T-helper 2 cell (primary cell): Measurements from ENCODE around the gene HMX3.

ENCODE experiments used
- DNase-seq, 5 experiments: peaks; one replicate each; pipeline versions ENCODE4 v3.0.0 to v3.0.0-alpha.2; 2012 to 2022

The HMX3 gene

DNA sequence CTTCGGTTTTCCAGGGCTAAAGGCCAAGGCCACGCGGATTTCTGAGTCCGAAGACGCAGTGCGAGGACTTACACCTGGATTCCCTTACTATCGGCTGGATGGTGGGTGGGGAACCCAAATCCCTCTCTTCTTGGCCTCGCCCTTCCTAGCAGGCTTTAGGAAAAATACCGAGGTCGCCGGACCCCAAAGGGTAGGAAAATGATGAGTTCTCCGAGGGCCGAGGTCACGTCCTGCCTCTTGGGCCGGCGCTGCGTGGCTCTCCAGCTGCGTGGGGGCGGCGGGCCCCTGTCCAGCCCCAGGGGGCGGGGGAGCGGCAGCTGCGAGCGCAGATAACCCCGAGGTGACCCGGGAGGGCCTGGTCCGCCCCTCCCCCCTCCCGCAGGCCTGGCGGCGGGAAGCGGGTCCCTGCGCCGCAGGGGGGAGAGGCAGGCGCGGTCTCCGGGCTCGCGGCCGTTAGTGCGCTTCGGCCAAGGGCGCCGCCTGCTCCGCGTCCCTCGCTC is 805 bp upstream of the HMX3 start:
- no peak for DNase-seq

GRCh38 chr10:123136221-123136805 is 543 bp downstream of the HMX3 start:
- DNase-seq: no peak

GRCh38 chr10:123136806-123137642 is 1.3 kb downstream of the HMX3 start:
- peak in 1 of 5 experiments; percentile 45 for DNase-seq

GRCh38 chr10:123139165-123139520 is 3.4 kb downstream of the HMX3 start:
- no peak for DNase-seq

DNA sequence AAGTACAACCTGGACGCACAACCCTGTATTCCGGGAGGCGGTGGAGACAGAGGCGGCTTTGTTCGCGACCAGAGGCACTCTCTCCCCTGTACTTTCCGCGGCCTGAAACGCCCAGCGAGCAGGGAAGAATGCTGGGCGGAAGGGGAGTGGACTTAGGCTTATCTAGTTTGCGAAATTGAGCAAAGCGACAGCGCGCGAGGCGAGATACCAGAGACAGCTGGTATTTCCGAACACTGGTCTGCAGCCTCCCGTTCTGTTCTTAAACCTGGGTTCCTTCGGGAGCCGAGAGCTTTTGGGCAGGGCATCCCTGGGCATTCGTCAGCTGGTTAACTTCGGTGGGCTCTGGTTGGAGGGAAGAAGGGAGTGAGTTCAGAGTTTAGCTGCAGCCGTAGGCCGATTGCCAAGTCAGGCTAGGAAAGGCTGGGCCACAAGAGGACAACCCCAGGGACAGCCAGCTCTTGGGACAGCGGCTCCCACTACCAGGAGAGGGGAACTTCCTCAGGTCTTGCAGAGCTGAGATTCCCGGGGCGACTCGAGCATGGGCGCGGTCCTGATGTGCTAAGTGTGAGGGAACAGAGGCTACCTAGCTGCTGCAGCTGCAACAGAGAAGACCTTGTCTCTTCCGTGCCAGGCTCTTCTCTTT is 3.9 kb downstream of the HMX3 start:
- no peak for DNase-seq

GRCh38 chr10:123140164-123140982 is 4.6 kb downstream of the HMX3 start:
- no peak for DNase-seq

GRCh38 chr10:123140983-123141390 is 5.2 kb downstream of the HMX3 start:
- no peak for DNase-seq

- DNase-seq: no peak
Measured at GRCh38 chr10:123141791-123142700, 6.3 kb downstream of the HMX3 start.

DNA sequence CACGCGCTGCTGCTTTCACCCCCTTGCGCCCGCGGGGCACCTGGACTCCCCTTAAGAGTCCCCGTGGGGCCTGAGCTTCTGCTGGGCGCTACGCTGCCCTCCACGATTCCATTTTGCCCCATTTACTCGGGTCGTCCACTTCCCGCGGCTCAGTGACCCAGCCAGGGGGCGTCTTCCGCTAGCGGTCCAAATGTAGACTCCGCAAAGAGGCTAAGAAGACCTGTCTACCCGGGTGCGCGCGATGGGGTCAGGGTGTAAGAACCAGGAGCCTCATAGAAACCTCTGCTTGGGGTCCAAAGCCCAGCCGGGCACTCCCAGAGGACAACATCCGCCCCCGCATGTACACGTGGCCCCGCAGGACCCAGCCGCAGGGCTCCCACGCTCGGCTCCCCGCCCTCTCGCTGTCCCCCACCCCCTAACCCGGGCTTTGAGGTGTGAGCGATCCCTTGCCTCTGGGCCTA is 7.0 kb downstream of the HMX3 start:
- no peak for DNase-seq

DNA sequence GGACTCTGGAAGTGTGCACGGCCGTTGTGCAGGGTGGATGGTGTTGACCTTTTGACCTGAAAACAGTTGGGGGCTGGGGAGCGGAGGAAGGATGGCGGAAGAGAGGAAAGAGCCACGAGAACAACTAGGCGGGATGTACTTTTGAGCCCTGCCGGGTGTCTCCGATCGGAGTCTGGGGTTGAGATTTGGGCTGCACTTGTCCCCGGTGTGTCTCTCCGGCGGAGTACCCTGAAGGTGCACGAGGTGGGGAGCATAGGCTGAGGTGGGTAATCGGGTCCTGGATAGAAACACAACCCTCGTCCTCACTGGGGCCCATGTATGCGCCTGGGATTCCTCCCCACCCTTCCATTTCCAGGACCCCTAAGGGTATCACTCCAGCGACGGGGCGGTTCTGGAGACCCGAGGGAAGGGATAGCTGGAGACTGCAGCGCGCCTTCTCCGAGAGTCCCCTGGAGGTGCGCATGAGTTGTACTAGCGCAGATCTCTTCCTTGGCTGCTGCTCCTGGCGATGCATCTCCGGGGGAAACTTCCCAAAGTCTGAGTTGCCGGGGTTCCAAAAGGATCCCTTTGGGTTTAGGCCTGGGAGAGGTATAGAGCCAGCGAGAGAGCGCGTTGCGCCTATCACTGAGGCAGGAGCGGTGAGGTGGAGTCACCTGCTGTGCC is 7.5 kb downstream of the HMX3 start:
- DNase-seq: no peak

- DNase-seq: no peak
Measured at GRCh38 chr10:123143825-123144168, 8.0 kb downstream of the HMX3 start.

- no peak for DNase-seq
Measured at GRCh38 chr10:123144697-123145541, 9.1 kb downstream of the HMX3 start.

GRCh38 chr10:123145542-123146012 is 9.8 kb downstream of the HMX3 start:
- no peak for DNase-seq

GRCh38 chr10:123146013-123146893 is 10.5 kb downstream of the HMX3 start:
- no peak for DNase-seq

GRCh38 chr10:123146894-123147634 is 11.3 kb downstream of the HMX3 start:
- DNase-seq: no peak

- peak in 1 of 5 experiments; percentile 51 for DNase-seq
Measured at GRCh38 chr10:123147635-123148413, 12.1 kb downstream of the HMX3 start, which contains the start of gene HMX2. Gene HMX2, plus strand, starts transcription at chr10:123148136. Its CDS starts 243 bp downstream, at chr10:123148379.
